ENCODE results near the gene REV1.

Gene REV1

DNA sequence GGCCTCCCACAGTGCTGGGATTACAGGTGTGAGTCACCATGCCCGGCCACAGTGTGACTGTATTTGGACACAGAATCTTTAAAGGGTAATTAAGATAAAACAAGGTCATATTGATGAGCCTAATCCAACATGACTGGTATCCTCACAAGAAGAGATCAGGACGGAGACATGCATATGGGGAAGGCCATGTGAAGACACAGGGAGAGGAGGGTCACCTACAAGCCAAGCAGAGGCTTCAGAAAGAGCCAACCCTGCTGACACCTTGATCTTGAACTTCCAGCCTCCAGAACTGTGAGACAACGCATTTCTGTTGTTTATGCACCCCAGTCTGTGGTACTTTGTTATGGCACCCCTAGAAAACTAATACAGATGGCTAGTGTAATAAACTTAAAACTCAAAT, 72.4 kb downstream of the REV1 start:
- no peak for TF ChIP-seq SIN3A (IDR thresholded peaks at IDR 0.05; ENCODE audit: borderline replicate concordance, insufficient read depth, low read length)
- TF ChIP-seq FOXP2 (optimal IDR thresholded peaks at IDR 0.05; ENCODE audit: borderline replicate concordance, extremely low read depth, extremely low read length, insufficient read depth) = no peak
- TF ChIP-seq, protein P1, sequence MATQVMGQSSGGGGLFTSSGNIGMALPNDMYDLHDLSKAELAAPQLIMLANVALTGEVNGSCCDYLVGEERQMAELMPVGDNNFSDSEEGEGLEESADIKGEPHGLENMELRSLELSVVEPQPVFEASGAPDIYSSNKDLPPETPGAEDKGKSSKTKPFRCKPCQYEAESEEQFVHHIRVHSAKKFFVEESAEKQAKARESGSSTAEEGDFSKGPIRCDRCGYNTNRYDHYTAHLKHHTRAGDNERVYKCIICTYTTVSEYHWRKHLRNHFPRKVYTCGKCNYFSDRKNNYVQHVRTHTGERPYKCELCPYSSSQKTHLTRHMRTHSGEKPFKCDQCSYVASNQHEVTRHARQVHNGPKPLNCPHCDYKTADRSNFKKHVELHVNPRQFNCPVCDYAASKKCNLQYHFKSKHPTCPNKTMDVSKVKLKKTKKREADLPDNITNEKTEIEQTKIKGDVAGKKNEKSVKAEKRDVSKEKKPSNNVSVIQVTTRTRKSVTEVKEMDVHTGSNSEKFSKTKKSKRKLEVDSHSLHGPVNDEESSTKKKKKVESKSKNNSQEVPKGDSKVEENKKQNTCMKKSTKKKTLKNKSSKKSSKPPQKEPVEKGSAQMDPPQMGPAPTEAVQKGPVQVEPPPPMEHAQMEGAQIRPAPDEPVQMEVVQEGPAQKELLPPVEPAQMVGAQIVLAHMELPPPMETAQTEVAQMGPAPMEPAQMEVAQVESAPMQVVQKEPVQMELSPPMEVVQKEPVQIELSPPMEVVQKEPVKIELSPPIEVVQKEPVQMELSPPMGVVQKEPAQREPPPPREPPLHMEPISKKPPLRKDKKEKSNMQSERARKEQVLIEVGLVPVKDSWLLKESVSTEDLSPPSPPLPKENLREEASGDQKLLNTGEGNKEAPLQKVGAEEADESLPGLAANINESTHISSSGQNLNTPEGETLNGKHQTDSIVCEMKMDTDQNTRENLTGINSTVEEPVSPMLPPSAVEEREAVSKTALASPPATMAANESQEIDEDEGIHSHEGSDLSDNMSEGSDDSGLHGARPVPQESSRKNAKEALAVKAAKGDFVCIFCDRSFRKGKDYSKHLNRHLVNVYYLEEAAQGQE (IDR thresholded peaks at IDR 0.05; ENCODE audit: insufficient read depth in 1 of 2, low read depth in 2 of 2, low read length in 2 of 2) = no peak
- no peak for TF ChIP-seq TAF1 (IDR thresholded peaks at IDR 0.05; ENCODE audit: borderline replicate concordance, insufficient read depth, low read length)
- no peak for TF ChIP-seq POLR2AphosphoS5 (IDR thresholded peaks at IDR 0.05; ENCODE audit: low read depth, low read length)

DNA sequence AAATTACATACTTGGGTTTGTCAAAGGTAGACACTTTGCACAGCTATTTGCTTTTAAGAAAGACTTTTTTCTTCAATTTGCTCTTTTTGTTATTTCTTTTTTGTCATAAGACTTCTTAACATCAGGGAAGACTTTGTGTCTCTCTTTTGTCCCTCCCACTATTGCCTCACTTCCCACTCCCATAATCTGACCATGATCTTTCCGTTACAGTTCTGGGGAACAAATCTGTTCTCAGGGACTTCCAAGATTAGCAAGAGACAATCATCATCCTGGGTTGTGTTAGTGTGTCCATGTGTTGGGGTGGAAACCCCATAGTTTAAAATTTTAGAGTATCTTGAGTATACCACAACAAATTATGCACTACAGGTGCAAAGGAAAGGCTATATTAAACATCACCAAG, 75.3 kb downstream of the REV1 start:
- TF ChIP-seq TAF1 (IDR thresholded peaks at IDR 0.05; ENCODE audit: borderline replicate concordance, insufficient read depth, low read length) = no peak
- no peak for TF ChIP-seq POLR2AphosphoS5 (IDR thresholded peaks at IDR 0.05; ENCODE audit: low read depth, low read length)
- TF ChIP-seq SIN3A (IDR thresholded peaks at IDR 0.05; ENCODE audit: borderline replicate concordance, insufficient read depth, low read length) = no peak
- TF ChIP-seq, protein P1 (IDR thresholded peaks at IDR 0.05; ENCODE audit: insufficient read depth in 1 of 2, low read depth in 2 of 2, low read length in 2 of 2) = no peak
- no peak for TF ChIP-seq FOXP2 (optimal IDR thresholded peaks at IDR 0.05; ENCODE audit: borderline replicate concordance, extremely low read depth, extremely low read length, insufficient read depth)

DNA sequence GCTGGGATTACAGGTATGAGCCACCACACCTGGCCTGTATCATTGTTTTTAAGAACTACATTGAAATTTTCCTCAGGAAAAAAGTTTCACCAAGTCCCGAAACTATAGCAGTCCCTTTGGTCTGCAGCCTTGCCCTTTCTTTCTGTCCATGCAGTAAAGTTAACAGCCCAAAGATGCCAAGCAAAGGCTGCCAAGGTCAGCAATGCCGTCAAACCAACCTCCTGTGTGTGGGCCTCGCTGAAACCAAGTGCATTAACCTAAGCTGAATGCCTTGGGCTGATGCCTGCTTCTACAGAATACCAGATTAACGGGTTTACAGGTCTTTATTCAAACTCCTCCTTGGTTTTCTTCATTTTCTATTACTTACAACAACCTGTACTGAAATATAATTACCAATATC, 79.5 kb downstream of the REV1 start:
- TF ChIP-seq TAF1 (IDR thresholded peaks at IDR 0.05; ENCODE audit: borderline replicate concordance, insufficient read depth, low read length) = no peak

DNA sequence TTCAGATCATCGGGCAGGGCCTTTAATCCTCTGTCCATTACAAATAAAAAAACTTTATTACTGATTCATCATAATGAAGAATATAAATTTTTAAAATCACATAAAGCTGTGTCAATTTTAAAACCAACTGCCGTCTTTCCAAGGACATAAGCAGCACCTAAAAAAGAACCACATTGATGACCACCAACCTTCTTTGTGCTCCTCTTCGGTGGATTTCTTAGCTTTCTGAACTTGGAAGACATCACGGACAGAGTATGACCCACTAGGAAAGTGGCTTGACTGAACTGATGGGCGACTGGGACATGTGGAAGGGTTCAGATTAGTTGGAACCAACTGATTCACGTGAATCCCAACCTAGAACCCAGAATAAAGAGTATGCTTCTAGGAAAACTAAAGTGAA, 83.7 kb downstream of the REV1 start:
- TF ChIP-seq POLR2AphosphoS5 (IDR thresholded peaks at IDR 0.05; ENCODE audit: low read depth, low read length) = no peak
- TF ChIP-seq, protein P1 (IDR thresholded peaks at IDR 0.05; ENCODE audit: insufficient read depth in 1 of 2, low read depth in 2 of 2, low read length in 2 of 2) = no peak
- TF ChIP-seq SIN3A (IDR thresholded peaks at IDR 0.05; ENCODE audit: borderline replicate concordance, insufficient read depth, low read length) = no peak
- no peak for TF ChIP-seq FOXP2 (optimal IDR thresholded peaks at IDR 0.05; ENCODE audit: borderline replicate concordance, extremely low read depth, extremely low read length, insufficient read depth)

DNA sequence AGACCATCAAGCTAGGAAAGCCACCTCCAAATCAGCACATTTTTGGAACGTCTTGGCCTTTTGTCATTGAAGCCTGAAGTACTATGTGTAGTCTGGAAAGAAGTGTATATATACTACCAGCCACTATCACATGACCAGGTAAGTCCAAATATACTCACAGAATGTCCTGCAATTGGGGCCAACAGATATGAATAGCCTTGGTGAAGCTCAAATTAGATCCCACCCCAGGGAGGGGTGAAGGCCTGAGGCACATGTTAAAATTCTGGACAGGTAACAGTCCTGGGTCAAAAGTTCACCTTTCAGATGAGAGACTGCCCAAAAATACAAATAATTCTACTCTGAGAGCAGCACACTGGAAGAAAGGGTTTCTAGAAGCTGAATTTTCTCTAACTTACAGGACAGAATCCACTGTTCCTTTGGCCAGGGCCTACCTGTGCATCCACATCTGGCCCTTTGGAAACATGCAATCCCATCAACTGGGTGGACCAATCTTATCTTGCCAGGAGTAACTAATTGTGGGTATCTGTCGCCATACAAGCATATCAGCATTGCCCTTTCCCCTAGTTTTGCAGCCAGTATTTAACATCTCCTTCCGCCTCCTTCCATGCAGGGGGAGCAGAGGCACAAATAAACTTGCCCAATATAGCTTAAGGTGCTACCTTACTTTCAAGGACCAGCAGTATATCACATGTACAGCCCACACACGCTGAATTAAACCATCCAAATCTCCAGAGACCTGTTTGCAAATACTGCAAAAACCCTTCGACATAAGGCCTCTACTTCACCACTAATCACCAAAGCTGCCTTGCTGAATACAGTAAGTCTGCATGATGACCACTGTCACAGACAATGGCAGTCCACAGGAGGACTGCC, 84.8 kb downstream of the REV1 start:
- no peak for TF ChIP-seq TAF1 (IDR thresholded peaks at IDR 0.05; ENCODE audit: borderline replicate concordance, insufficient read depth, low read length)
- TF ChIP-seq POLR2AphosphoS5 (IDR thresholded peaks at IDR 0.05; ENCODE audit: low read depth, low read length) = no peak
- TF ChIP-seq FOXP2 (optimal IDR thresholded peaks at IDR 0.05; ENCODE audit: borderline replicate concordance, extremely low read depth, extremely low read length, insufficient read depth) = no peak
- TF ChIP-seq, protein P1 (IDR thresholded peaks at IDR 0.05; ENCODE audit: insufficient read depth in 1 of 2, low read depth in 2 of 2, low read length in 2 of 2) = no peak
- no peak for TF ChIP-seq SIN3A (IDR thresholded peaks at IDR 0.05; ENCODE audit: borderline replicate concordance, insufficient read depth, low read length)
